Lower leg skin (tissue), 4 donors: Measurements from ENCODE around the gene ADAT2. TPM values are rescaled to one million over a fixed set of nuclear protein-coding genes. Genes with fewer than 3 reads are reported as not detected.

Source experiments
- total RNA-seq, 4 donors: library from RNA; depleted of rRNA; stranded (reverse); fragments of >200 nt; gene quantifications; one replicate each; pipeline ENCODE4 v1.1.0, GENCODE V29; 2016

ADAT2 gene
- total RNA-seq, 4 donors from 2014 or later = 2.2 to 5.3 (median 3.9) TPM

Other genes with a start within 250 kb of the ADAT2 start
- 10 to 100 TPM; 15.5 to 22.4 (median 18.4) TPM for gene PEX3, start 110 bp upstream of the ADAT2 start, total RNA-seq
- gene FUCA2, start 61.0 kb upstream of the ADAT2 start, total RNA-seq = 10 to 100 TPM in 3 of 4 donors, 1 to 10 TPM in 1; 3.3 to 11.4 (median 10.5) TPM
- gene PHACTR2, start 227.3 kb upstream of the ADAT2 start, total RNA-seq = 10 to 100 TPM in 3 of 4 donors, 1 to 10 TPM in 1; 9.4 to 24.5 (median 15.2) TPM